Lower lobe of right lung (tissue), 2 donors: ENCODE data around the gene USP17L21. TPM values are rescaled to one million over a fixed set of nuclear protein-coding genes. Genes with fewer than 3 reads are reported as not detected.
"Not testable (repeated sequence)": the region's sequence is repeated elsewhere in the genome, so short reads cannot be mapped to it uniquely, and the experiment has no call there.

Experiments used
- ATAC-seq, 2 donors: fragments of 200-7000 bp; cut with Tn5 transposase; one replicate each; pipeline ENCODE4 v1.9.1; 2020 to 2022; ENCODE audit warnings: mild to moderate bottlenecking in 2 of 2, moderate library complexity in 2 of 2
- DNase-seq: peaks from one replicate; pipeline ENCODE4 v3.0.0-alpha.2; 2020
- H3K27ac ChIP-seq: fragments of 200-600 bp; one replicate; pipeline ENCODE4 v1.8.0; 2022
- H3K27me3 ChIP-seq: fragments of 200-600 bp; one replicate; pipeline ENCODE4 v1.8.0; 2022; ENCODE audit warnings: low read depth
- H3K36me3 ChIP-seq: fragments of 200-600 bp; one replicate; pipeline ENCODE4 v1.8.0; 2022; ENCODE audit warnings: mild to moderate bottlenecking
- H3K4me1 ChIP-seq: fragments of 200-600 bp; one replicate; pipeline ENCODE4 v1.8.0; 2022
- H3K4me3 ChIP-seq: fragments of 200-600 bp; one replicate; pipeline ENCODE4 v1.8.0; 2022; ENCODE audit warnings: mild to moderate bottlenecking
- H3K9me3 ChIP-seq: fragments of 200-600 bp; one replicate; pipeline ENCODE4 v1.8.0; 2022
- intact Hi-C: fragments of 100-400 bp; cut with DNase I; formaldehyde crosslinking; loops from one replicate; pipeline ENCODE4 v1.11.0; 2022
- total RNA-seq: library from RNA; stranded (reverse); fragmentation: NEBNext Ultra II Directional; extraction: Animal tissue kit (Norgen Biotek cat#: 25700); gene quantifications from one replicate; pipeline ENCODE4 v1.2.1, GENCODE V29; 2021
- donor health status: DM: no; HTN: yes; CAD: no; lungs with severe emphysema.

The USP17L21 gene
- total RNA-seq, 1 donor from 2014 or later = not detected

DNA sequence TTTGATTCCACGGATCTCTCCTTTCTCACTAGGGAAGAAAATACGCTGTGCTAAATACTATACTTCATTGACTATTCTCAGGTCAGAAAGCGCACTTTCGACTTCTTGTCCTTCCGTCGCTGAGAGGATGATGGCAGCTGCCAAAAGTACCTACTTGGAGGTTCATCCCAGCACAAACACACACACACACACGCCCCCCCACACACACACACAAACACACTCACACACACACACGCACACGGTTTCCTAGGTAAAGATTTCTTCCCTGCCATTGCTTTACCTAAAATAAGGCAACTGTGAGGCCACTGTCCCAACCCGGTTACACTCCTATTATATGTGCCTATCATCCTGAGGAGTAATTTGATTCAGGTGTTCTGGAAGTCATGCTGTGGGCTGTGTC lies 9.0 kb downstream of the USP17L21 start:
- not testable (repeated sequence) for H3K4me1 ChIP-seq, ATAC-seq
- peak; percentile 67 for DNase-seq

More for the DNA sequence above, 9.0 kb downstream of the USP17L21 start:
- H3K27ac ChIP-seq, H3K9me3 ChIP-seq, intact Hi-C loops, H3K27me3 ChIP-seq, H3K36me3 ChIP-seq, H3K4me3 ChIP-seq: not testable (repeated sequence)

Other genes with a start within 250 kb of the USP17L21 start
- gene FAM90A26, start 92.5 kb upstream of the USP17L21 start, total RNA-seq = not detected
- not detected for gene USP17L10, start 52.2 kb upstream of the USP17L21 start, total RNA-seq
- gene USP17L11, start 47.5 kb upstream of the USP17L21 start, total RNA-seq = not detected
- not detected for gene USP17L12, start 42.7 kb upstream of the USP17L21 start, total RNA-seq
- gene USP17L13, start 38.0 kb upstream of the USP17L21 start, total RNA-seq = not detected
- gene USP17L15, start 28.5 kb upstream of the USP17L21 start, total RNA-seq = not detected
- not detected for gene USP17L17, start 19.0 kb upstream of the USP17L21 start, total RNA-seq
- gene USP17L18, start 14.2 kb upstream of the USP17L21 start, total RNA-seq = not detected
- gene USP17L19, start 9.5 kb upstream of the USP17L21 start, total RNA-seq = not detected
- not detected for gene USP17L20, start 4.7 kb upstream of the USP17L21 start, total RNA-seq
- gene USP17L22, start 4.7 kb downstream of the USP17L21 start, total RNA-seq = not detected
- not detected for gene USP17L24, start 62.3 kb downstream of the USP17L21 start, total RNA-seq
- gene USP17L25, start 67.0 kb downstream of the USP17L21 start, total RNA-seq = not detected
- not detected for gene USP17L26, start 71.8 kb downstream of the USP17L21 start, total RNA-seq
- gene USP17L5, start 76.5 kb downstream of the USP17L21 start, total RNA-seq = not detected
- not detected for gene USP17L27, start 81.3 kb downstream of the USP17L21 start, total RNA-seq
- not detected for gene USP17L28, start 86.0 kb downstream of the USP17L21 start, total RNA-seq
- gene USP17L29, start 90.8 kb downstream of the USP17L21 start, total RNA-seq = not detected
- not detected for gene USP17L30, start 100.3 kb downstream of the USP17L21 start, total RNA-seq
- not detected for gene DEFB131A, start 181.5 kb downstream of the USP17L21 start, total RNA-seq